SK-N-MC (cell line): Measurements from ENCODE around the gene RASGRP1.

ENCODE experiments used
- EZH2 ChIP-seq: fragments of 200-600 bp; sonication (generic); IDR thresholded peaks from one replicate; pipeline ENCODE4 v1.6.1; 2017; ENCODE audit warnings: antibody characterized with exemption
- POLR2AphosphoS5 ChIP-seq: IDR thresholded peaks from 2 replicates; pipeline ENCODE4 v1.6.1; 2012; ENCODE audit warnings: mild to moderate bottlenecking, low read depth, low read length, borderline replicate concordance

DNA sequence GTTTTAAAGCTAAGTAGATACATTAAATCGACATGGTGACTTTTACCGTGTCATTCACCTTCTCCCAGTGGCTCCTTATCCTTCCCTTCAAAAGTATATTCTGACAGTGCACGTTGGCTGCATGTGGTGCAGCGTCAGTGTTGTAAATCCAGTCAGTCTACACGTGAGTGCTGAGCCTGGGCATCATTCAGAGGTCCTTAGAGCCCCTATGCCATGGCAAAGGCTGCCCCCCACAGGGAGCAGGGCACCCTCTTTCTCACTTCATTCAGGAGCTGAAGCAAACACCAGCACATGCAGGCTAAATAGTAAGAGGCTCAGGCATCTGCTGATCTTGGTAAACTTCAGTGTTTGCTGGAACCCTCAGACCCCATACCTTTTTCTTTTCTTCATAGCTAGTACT, 43.3 kb downstream of the RASGRP1 start:
- TF ChIP-seq EZH2: no peak
- no peak for TF ChIP-seq POLR2AphosphoS5
